ELF-1 (cell line): ENCODE measurements around the gene GSG1L.
"Not testable (repeated sequence)": the region's sequence is repeated elsewhere in the genome, so short reads cannot be mapped to it uniquely, and the experiment has no call there.

Source experiments
- DNase-seq: peaks from one replicate; pipeline ENCODE4 v3.0.0-alpha.2; 2016; ENCODE audit warnings: low read depth, low spot score

GSG1L gene

DNA sequence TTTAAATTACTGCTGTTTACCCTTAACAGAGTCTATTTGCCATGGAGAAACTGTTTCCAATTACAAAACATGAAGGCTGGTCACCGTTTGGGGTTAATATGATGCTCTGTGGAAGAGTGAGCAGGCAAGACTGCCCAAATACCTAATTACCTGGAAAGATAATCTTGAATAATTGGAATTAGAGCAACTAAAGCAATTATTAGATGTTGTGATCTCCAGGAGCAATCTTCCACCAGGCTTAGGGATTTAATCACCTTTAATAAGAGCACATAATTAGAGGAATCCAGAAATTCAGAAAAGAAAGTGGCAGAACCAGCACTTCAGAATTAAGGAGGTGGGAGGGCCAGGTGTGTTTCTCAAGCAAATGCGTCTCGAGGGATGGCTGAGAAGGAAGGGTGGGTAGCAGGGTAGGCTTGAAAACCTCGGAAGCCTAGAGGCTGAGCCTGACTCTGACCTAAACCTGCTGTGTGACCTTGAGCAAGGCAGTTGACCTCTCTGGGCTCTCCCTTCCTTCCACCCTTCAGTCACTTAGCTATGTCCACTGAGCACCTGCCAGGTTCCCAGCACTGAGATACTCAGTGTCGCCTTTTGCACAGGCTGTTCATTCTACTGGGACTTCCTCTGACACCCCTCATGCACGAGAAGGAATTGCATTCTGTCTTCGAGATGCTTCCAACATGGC, 113.2 kb downstream of the GSG1L start:
- DNase-seq = no peak

DNA sequence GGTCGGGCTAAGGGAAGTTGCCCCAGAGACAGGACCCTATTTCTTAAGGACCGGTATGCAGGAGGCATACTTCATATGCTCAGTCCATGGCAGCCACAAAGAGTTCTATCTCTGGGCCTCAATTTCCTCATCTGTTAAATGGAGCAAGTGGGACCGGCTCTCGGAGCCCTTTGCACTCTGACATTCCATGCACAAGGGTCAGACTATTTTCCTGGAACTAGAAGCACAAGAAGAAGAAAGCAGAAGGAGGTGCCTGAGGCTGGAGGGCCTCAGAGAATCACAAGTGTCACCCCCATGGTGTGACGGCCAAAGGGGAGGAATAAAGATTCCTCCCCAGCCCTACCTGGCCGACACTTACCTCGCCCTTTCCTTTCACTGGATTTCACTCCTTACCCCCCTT, 115.8 kb downstream of the GSG1L start:
- DNase-seq = no peak

DNA sequence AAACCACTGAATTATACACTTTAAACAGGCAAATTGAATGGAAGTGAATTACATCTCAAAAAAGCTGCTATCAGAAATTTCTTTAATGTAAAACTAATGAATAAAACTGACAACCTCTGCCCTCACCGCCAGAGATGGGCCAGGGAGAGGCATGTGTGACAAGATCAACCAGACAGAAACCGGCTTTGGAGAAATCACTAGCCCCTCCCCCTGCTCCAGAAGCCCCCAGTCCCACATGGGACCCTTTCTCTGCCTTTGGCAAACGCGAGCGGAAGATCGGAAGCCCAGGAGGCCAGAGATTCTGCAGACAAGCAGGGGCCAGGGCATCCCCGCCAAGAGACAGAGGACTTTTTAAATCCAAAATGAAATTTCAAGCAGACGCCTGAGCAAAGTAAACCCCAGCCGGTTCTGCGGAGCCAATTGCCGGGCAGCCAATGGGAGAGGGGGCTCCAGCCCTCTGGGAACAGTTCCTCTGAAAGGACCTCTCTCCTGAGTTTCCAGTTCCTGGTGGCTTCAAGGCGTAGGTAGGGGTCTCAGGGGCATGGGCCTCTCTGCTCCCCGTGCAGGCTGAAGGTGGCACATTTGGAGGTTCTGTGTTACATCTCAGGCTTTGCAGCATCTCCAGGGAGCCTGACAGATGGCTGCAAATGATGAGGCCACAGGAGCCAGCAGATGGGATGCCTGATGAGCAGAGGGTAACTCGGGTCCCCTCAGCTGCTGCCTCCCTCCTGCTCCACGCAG, 118.1 kb downstream of the GSG1L start:
- DNase-seq = no peak

DNA sequence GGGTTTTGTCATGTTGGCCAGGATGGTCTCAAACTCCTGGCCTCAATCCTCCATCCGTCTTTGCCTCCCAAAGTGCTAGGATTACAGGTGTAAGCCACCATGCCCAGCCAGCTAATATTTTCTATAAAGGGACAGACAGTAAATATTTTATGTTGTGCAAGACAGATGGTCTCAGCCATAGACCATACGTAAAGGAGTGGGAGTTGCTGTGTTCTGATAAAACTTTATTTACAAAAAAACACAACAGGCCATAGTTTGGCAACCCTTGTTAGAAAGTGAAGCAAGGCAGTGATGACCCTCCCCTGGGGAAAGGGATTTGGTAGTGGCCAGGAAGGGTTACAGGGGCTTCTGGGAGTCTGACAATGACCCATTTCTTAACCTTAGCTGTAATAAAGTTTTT, 119.7 kb downstream of the GSG1L start:
- DNase-seq = no peak

DNA sequence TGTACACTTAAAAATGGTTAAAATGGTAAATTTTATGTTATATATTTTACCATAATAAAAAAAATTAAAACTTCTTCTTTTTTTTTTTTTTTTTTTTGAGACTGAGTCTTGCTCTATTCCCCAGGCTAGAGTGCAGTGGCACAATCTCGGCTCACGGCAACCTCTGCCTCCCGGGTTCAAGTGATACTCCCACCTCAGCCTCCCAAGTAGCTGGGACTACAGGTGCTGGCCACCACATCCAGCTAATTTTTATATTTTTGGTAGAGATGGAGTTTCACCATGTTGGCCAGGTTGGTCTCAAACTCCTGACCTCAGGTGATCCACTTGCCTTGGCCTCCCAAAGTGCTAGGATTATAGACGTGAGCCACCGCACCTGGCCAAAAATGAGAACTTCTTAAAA, 121.4 kb downstream of the GSG1L start:
- not testable (repeated sequence) for DNase-seq

DNA sequence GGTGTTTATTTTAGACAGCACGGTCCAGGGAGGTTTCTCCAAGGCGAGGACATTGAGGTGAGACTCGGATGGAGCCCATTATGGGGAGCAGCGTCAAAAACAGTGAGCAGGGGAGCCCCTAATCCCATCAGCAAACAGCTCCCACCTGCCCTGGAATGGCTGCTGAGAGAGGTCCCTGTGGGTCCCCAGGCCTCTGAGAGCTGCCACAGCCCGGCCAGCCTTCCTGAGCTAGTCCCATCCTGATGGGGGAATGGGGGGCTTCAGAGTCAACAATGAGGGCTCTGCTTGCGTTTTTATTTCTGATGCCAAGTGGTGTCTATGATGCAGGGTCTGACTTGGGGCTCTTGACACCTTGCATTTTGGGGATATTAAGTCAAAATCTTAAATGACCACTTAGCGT, 128.4 kb downstream of the GSG1L start:
- no peak for DNase-seq

DNA sequence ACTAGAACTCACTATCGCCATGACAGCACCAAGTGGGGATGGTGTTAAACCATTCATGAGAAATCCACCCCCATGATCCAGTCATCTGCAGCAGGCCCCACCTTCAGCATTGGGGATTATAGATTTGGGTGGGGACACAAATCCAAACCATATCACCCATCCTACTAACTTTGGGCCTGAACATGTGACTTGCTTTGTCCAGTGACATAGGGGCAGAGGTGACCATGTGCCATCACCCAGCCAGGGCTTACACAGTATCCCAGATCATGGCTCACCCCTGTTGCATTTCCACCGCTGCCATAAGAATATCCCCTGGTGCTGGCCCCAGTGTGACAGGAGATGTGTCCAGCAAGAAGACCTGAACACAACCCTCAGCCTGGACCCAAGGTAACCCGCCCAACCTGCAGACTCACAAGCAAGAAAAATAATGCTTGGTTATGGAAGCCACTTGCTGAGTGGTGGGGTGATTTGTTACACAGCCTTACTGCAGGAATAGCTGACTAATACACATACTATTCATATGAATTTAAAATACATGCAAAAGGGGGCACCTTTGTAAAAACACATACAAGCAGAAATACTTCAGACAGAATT, 130.9 kb downstream of the GSG1L start:
- no peak for DNase-seq

DNA sequence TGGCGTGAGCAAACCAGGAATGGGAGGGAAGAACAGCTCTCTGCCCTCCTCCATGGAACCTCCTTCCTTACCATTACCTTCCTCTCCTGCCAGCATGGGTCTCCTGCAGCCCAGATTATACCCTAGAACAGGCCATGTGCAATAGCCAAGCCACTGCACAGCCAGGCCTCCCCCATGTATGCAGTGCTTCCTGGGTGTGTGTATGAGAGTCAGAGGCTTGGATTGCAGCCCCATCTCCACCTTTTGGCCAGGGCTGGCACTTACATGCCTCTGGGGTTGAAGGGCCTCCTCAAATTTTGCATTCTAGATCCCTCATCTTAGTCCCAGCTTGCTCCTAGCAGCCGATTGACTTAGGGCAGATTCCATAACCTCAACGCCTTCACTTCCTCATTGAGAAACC, 133.7 kb downstream of the GSG1L start:
- no peak for DNase-seq

DNA sequence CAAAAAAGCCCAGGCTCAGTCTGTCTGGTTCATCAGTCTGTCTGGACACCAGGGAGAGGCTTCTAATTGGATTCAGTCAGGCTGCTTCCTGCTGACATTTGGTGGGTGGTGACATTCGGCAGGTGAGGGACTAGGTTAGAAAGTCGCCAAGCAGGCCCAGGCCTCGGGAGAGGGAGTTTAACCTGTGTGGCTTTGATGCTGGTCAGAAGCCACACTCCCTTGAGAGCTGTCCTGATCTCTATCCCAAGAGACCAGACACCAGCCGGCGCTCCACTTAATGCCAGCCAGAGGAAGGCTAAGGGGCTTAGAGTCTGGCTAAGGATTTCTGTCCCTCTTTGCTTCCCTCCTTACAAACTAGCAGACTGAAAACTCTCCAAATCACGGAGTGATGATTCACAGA, 135.0 kb downstream of the GSG1L start:
- DNase-seq = peak; percentile 36

DNA sequence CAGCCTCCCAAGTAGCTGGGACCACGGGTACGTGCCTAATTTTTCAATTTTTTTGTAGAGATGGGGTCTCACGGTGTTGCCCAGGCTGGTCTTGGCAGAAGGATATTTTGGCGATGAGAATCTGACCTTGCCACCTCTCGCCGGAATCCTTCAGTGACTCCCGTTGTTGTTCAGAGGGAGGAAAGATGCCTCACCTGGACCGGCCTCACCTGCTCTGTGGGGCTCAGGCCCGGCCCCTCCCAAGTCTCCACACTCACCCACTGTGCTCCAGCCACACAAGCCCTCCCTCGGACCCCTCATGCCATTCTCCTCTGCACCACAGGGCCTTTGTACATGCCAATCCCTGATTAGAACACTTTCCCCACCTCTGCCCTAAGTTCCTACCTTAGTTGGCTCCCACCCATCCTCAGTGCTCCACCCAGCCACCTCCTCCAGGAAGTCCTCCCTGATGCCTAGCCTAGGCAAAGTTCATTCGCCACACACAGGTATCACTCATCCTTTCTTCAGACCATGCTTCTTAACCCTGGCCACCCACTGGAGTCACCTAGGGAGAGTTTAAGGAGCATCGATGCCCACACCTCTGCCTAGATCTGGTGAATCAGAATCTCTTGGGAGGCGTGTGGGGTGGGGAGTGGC, 136.1 kb downstream of the GSG1L start:
- no peak for DNase-seq

DNA sequence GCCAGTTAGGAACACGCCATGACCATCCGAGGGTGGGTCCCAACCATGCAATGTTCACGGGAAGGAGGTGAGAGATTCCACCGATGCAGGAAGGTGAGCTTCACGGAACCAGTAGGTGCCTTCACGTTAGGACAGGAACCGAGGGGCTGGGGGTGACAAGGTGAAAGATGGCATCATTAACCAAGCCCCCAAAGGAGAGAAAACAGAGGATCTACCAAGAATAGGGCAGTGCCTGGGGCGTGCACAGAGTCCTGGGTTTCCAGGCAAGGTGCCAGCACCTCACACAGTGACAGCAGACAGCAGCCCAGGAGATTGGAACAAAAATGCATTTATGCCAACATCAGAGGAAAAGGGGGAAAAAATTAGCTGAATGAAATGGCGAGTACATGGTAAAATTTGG, 137.9 kb downstream of the GSG1L start:
- DNase-seq = no peak

DNA sequence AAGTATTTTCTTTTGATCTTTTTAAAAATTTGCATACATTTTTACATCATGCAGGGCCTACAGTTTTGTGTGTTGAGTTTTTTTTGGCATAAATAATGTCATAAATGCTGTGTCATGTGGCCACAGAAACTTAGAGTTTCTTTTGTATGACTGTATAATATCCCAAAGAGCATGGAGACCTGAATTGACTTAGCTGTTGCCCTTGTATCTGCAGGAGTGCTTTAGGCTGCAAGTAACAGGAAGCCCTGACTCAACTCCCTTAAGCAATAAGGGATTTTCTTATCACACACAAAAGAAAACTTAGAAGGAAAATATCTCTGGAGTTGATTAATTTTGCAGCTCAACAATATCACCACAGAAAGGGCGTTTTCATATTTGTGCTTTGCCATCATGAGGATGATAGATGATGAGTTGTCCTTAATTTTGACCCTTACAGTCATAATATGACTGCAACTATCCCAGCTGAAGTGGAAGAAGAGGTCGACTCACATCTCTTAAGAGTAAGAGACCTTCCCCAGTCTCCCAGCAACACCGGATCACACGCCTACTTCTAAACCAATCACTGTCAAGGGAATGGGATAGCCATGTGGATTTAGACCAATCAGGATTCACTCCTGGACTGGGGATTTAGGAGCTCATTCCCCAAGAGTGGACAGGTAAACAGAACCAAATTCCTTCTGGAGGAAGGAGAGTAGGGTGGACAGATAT, 138.9 kb downstream of the GSG1L start:
- DNase-seq = no peak

DNA sequence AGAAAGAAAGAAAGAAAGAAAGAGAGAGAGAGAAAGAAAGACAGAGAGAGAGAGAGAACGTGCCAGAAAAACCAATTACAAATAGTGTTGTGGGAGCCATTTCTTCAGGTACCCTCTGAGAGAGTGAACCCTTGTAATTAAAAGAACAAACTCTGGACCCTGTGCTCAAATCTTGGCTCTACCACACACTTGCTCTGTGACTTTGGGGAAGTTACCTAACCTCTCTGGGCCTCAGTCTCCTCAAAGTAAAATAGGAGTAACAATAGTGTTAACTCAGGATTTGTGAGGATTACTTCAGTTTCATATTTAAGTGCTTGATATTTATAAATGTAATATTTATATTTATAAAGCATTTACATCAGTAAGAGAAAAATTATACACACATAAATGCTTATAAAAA, 139.8 kb downstream of the GSG1L start:
- no peak for DNase-seq

DNA sequence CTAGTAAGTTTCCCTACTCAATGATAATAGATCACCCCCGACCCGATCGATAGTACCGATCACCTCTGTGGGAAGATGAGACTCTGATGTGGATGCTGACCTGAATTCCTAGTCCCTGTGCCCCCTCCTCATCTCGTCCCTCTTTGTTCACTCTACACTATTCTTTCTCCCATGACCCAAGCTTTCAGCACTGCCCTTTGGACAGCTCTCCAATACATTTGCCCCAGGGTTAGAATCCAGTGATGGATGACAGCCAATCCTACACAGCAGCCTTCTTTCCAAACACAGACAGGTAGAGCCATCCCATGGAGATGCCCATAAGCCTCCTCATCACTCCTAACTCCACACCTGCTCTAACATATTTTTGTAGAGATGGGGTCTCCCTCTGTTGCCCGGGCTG, 141.1 kb downstream of the GSG1L start:
- DNase-seq = peak; percentile 39

DNA sequence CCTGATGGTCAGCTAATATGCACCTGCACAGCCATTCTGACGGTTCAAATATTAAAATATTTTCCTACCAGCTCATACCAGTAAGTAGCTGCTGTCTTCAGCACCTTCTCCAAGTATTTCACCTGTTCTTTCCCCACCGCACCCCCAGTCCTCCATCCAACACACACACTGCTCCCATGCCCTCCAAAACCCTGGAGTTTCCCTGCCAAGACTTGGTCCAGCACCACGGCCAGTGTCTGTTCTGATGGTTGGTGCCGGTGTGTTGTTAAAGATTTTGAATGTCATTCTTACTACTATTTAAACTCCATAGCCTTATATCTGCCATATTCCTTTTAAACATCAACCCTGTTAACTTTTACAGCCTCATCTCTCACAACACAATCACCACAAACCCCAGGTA, 142.4 kb downstream of the GSG1L start:
- no peak for DNase-seq

DNA sequence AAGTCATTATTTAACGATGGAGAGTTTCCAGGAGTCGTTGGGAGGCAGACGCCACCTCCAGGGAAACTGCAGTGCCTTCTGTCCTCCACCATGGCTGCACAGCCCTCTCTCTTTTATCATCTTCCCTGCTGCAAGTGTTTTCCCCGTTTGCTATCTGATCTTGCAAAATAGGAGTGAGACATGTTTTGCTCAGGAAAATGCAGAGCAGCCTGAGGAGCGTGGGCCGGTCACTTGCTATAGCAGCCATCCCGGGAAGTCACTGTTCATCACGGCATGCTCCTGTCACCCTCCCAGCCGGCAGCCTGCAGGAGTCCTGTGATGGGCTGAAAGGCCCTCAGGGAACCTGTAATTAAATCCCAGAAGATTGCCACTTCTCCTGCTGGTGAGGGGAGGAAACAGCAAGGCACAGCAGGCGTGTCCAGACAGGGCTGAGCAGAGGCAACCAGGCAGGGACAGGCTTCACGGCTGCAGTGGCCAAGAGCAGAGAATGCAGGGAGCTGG, 143.1 kb downstream of the GSG1L start:
- DNase-seq = peak; percentile 83

DNA sequence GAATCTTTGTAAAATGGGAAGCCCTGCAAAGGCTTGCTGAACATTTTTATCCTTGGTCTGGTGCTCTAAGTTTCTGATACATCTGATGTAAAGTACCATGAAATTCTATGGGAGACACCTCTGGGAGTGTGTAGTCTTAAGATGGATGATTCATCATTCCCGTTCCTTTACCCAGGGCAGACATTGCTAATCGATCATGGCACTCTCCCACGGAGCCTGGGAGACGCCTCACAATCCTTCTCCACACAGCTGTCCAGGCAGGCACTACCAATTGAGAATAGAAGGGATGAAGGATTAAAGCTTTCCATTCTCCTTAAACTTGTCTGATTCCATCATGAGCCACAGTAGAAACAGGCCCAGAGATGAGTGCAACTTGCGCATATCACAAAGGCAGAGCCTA, 144.8 kb downstream of the GSG1L start:
- DNase-seq = no peak

DNA sequence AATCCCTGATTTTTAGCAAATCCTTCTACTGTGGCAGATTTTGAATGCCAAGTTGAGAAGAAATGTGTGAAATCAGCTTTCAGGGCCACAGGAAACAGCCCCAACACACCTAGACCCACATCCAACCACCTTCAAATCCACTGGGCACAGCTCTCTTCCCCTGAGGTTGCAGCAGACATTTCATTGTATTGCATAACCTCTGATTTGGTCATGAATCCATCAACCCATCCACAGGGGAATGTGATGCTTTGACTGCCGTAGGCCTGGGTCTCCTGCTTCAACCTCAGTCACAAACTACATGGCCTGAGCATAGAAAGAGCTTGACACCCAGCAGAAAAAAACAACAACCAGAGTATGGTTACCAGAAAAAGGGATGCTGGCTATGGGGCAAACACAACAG, 145.6 kb downstream of the GSG1L start:
- DNase-seq = no peak

DNA sequence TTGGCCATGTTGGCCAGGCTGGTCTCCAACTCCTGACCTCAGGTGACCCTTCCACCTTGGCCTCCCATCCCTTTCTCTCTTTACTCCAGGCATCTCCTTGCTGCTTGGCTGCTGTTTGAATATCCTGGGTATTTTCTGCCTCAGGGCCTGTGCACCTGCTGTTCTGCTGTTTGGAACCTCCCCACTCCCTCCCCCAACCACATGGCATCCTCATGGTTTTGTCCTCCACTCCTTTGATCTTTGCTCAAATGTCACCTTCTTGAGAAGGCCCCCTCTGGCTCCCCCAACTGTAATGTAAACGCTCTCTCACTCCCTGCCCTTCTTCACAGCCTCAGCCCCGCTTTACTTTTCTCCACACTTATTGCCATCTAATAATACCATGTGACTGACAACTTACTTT, 152.0 kb downstream of the GSG1L start:
- peak; percentile 82 for DNase-seq

DNA sequence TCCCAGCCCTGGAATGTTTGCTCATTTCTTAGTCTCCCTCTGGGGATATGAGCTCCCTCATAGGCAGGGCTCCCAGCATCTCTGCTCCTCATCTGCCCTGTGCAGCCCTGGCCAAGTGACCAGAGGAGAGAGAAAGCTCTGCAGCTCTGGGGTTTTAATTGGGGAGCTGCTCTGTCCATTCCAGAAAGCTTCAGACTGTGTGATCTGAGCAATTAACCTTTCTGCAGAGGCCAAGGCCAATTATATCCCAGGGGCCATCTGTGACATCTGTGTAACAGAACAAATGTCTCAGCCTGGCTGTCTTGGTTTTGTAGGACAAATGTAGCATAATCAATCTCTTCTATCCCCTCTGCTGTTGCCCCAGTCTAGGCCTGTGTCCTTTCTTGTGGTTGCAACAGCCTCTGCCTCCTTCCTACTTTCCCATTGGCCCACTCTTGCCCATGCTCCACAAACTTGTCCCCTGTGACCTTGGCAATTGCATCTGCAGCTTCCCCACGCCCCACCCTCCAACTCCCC, 156.0 kb downstream of the GSG1L start:
- no peak for DNase-seq

DNA sequence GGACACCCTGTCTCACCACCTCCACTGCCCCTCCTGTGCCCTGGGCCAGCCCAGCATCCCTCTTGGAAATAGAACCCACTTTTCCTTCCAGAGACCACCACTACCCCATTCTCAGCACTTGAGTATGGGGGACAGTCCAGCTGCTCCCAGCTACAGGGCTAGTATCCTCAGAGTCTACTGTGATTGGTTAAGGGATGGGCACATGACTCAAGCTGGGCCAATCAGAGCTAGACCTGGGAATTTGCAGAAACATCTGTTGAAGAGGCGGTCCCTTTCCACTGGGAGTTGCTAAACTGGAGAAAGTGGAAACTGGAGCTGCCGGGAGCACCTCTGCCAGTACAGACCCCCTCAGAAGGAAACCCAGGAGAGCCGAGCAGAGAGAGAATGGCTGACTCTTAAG, 156.6 kb downstream of the GSG1L start:
- no peak for DNase-seq
